WTC11 (cell line): ENCODE data around the gene OSBP2. TPM values are rescaled to one million over a fixed set of nuclear protein-coding genes. Genes with fewer than 3 reads are reported as not detected.

Experiments used
- ATAC-seq: fragments of 200-7000 bp; cut with Tn5 transposase; 2 replicates; pipeline ENCODE4 v1.10.0; 2021; ENCODE audit warnings: mild to moderate bottlenecking, moderate library complexity
- CTCF ChIA-PET: fragments of 300-600 bp; sonication (Branson Sonifier 250); formaldehyde crosslinking; loops from one replicate; lab custom pipeline; 2021; ENCODE audit warnings: antibody characterized with exemption; lab: Charles Lee
- POLR2A ChIA-PET: fragments of 350-600 bp; sonication (Branson Sonifier 250); formaldehyde crosslinking; loops from one replicate; lab custom pipeline; 2021; ENCODE audit warnings: antibody characterized with exemption; lab: Charles Lee
- DNase-seq: peaks from one replicate; pipeline ENCODE4 v3.0.0; 2021; ENCODE audit warnings: low spot score
- H3K27ac Mint-ChIP-seq: 2 replicates; pipeline ENCODE4 v1.8.0; 2021; ENCODE audit warnings: mixed read lengths
- H3K27me3 Mint-ChIP-seq: 2 replicates; pipeline ENCODE4 v1.8.0; 2021; ENCODE audit warnings: low read depth, mild to moderate bottlenecking, moderate library complexity, mixed read lengths
- H3K36me3 Mint-ChIP-seq: 2 replicates; pipeline ENCODE4 v1.8.0; 2021; ENCODE audit warnings: mixed read lengths
- H3K4me1 Mint-ChIP-seq: 2 replicates; pipeline ENCODE4 v1.8.0; 2022; ENCODE audit warnings: mixed read lengths
- H3K4me3 Mint-ChIP-seq: 2 replicates; pipeline ENCODE4 v1.8.0; 2021; ENCODE audit warnings: mild to moderate bottlenecking, moderate library complexity, mixed read lengths
- H3K9me3 Mint-ChIP-seq: 2 replicates; pipeline ENCODE4 v1.8.0; 2021; ENCODE audit warnings: mixed read lengths
- ATF6 ChIP-seq: sonication (generic); formaldehyde crosslinking; IDR thresholded peaks from 2 replicates; pipeline ENCODE4 v1.8.1; 2023; ENCODE audit warnings: mild to moderate bottlenecking, missing genetic modification reagents
- CTCF ChIP-seq: fragments of 200-600 bp; IDR thresholded peaks from 2 replicates; pipeline ENCODE4 v1.8.0; 2022; ENCODE audit warnings: antibody characterized with exemption
- E2F4 ChIP-seq: sonication (generic); formaldehyde crosslinking; IDR thresholded peaks from 2 replicates; pipeline ENCODE4 v1.8.1; 2022; ENCODE audit warnings: low read depth, mild to moderate bottlenecking, moderate library complexity, missing genetic modification reagents, borderline replicate concordance
- ETV6 ChIP-seq: sonication (generic); formaldehyde crosslinking; IDR thresholded peaks from 2 replicates; pipeline ENCODE4 v1.8.1; 2022; ENCODE audit warnings: mild to moderate bottlenecking, missing genetic modification reagents
- FOXP1 ChIP-seq: sonication (generic); formaldehyde crosslinking; IDR thresholded peaks from 2 replicates; pipeline ENCODE4 v1.8.0; 2022; ENCODE audit warnings: missing genetic modification reagents, mild to moderate bottlenecking, moderate library complexity, borderline replicate concordance
- GABPB1 ChIP-seq: sonication (generic); formaldehyde crosslinking; IDR thresholded peaks from 2 replicates; pipeline ENCODE4 v1.8.1; 2023; ENCODE audit warnings: mild to moderate bottlenecking, missing genetic modification reagents
- GRHL2 ChIP-seq: fragments of 250-450 bp; sonication (Bioruptor Pico); IDR thresholded peaks from 2 replicates; pipeline ENCODE4 v1.8.0; 2022; ENCODE audit warnings: mild to moderate bottlenecking, moderate library complexity; ENCODE audit not compliant: insufficient replicate concordance, severe bottlenecking
- JAZF1 ChIP-seq: fragments of 250-450 bp; sonication (Bioruptor Pico); IDR thresholded peaks from 2 replicates; pipeline ENCODE4 v1.9.0; 2021; ENCODE audit warnings: moderate library complexity, mild to moderate bottlenecking, inconsistent platforms
- PREB ChIP-seq: sonication (generic); formaldehyde crosslinking; IDR thresholded peaks from 2 replicates; pipeline ENCODE4 v1.8.1; 2022; ENCODE audit warnings: mild to moderate bottlenecking, missing genetic modification reagents, moderate library complexity, borderline replicate concordance
- RORB ChIP-seq: fragments of 250-450 bp; sonication (Bioruptor Pico); IDR thresholded peaks from 2 replicates; pipeline ENCODE4 v1.9.0; 2021; ENCODE audit warnings: mild to moderate bottlenecking
- TEAD4 ChIP-seq: sonication (generic); formaldehyde crosslinking; IDR thresholded peaks from 2 replicates; pipeline ENCODE4 v1.8.0; 2022; ENCODE audit warnings: mild to moderate bottlenecking, missing genetic modification reagents
- ZMAT4 ChIP-seq: fragments of 250-450 bp; sonication (Bioruptor Pico); IDR thresholded peaks from 2 replicates; pipeline ENCODE4 v1.9.0; 2021; ENCODE audit warnings: mild to moderate bottlenecking
- ZNF317 ChIP-seq: sonication (generic); formaldehyde crosslinking; IDR thresholded peaks from 2 replicates; pipeline ENCODE4 v1.8.1; 2023; ENCODE audit warnings: low read depth, mild to moderate bottlenecking, moderate library complexity, missing genetic modification reagents, borderline replicate concordance
- ZNF396 ChIP-seq: fragments of 250-450 bp; sonication (Bioruptor Pico); IDR thresholded peaks from 2 replicates; pipeline ENCODE4 v1.8.0; 2021; ENCODE audit warnings: mild to moderate bottlenecking, moderate library complexity, borderline replicate concordance
- ZNF512 ChIP-seq: sonication (generic); formaldehyde crosslinking; IDR thresholded peaks from 2 replicates; pipeline ENCODE4 v1.8.1; 2022; ENCODE audit warnings: missing genetic modification reagents, borderline replicate concordance
- ZNF671 ChIP-seq: fragments of 250-450 bp; sonication (Bioruptor Pico); IDR thresholded peaks from 2 replicates; pipeline ENCODE4 v1.8.0; 2021; ENCODE audit warnings: mild to moderate bottlenecking
- ZSCAN18 ChIP-seq: fragments of 250-450 bp; sonication (Bioruptor Pico); IDR thresholded peaks from 2 replicates; pipeline ENCODE4 v2.1.2; 2022; ENCODE audit warnings: mild to moderate bottlenecking, moderate library complexity
- total RNA-seq: library from RNA; stranded (reverse); gene quantifications from 3 replicates; pipeline ENCODE4 v1.2.3, GENCODE V29; 2021

OSBP2 gene
- total RNA-seq, 1 experiment from 2014 or later = 4.1 TPM

- DNase-seq (peak; percentile 8), ATAC-seq (no peak)
- POLR2A ChIA-PET = no interaction called here
- Mint-ChIP-seq H3K27me3 (no peaks in the 10 kb centered on the region), H3K4me1 (no peaks in the 10 kb centered on the region), H3K27ac (no peak overlapping the region), H3K4me3 (no peak overlapping the region), H3K36me3 (no peaks in the 10 kb centered on the region), H3K9me3 (no peaks in the 10 kb centered on the region)
- CTCF ChIA-PET = interaction anchor here (0.6 kb wide), 1 partner anchor 587 kb away, joined by 6 read pairs; the partner anchor contains the start of gene CASTOR1
- TF ChIP-seq ZNF317 (CRISPR knock-in tag) = no peak
- TF ChIP-seq JAZF1 = no peak
- TF ChIP-seq FOXP1 = no peak
- no peak for TF ChIP-seq E2F4
- TF ChIP-seq GABPB1 = no peak
- no peak for TF ChIP-seq GRHL2 (CRISPR knock-in tag)
- no peak for TF ChIP-seq ZSCAN18 (CRISPR knock-in tag)
- TF ChIP-seq ZNF396 = no peak
- TF ChIP-seq PREB = no peak
- TF ChIP-seq CTCF = no peak
- no peak for TF ChIP-seq TEAD4
- no peak for TF ChIP-seq ZNF512 (CRISPR knock-in tag)
- no peak for TF ChIP-seq ATF6 (CRISPR knock-in tag)
- TF ChIP-seq ETV6 (CRISPR knock-in tag) = no peak
- no peak for TF ChIP-seq ZNF671 (CRISPR knock-in tag)
- TF ChIP-seq ZMAT4 (CRISPR knock-in tag) = no peak
- no peak for TF ChIP-seq RORB (CRISPR knock-in tag)
Observed at GRCh38 chr22:30876221-30876751, 181.6 kb downstream of the OSBP2 start.
